ENCODE data around the gene PWWP2B.

PWWP2B gene

DNA sequence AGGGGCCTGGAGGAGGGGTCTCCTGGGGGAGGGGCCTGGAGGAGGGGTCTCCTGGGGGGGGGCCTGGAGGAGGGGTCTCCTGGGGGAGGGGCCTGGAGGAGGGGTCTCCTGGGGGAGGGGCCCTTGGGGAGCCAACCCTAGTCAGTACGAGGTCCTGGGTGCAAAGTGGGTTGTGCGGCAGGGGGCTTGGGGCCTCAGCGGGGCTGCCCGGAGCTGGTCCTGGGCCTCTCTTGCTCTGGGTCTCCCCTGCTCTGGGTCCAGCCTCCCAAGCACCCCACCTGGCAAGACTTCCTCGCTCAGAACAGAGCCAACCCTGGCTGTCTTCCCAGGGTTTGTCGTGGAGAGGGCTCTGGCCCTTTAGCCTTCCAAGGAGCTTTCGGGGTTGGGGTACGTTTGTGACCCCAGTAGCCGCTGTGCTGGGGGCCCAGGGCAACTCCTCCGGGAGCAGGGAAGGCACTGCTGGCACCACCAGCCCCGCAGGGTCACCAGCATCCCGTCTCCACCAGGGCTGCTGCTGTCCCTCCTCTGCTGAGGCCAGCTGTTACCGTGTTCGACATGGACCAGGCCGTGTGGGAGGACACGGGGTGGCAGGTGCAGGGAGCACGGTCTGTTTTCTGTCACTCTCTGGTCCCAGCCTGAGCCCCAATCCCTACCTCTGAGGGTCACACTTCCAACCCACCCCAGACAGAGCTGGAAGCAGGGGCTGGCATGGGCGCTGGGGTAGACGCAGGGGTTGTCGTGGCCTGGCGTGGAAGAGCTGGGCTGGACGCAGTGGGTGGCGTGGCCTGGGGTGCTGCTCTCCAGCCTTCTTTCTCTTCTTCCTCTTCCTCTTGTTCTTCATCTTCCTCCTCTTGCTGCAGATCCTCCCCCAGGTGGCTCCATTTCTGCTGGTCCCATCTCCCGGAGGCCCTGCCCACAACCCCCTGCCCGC is 22.8 kb downstream of the PWWP2B start:
- DNase-seq (ENCODE audit: low read depth in 2 of 2), result no peak

DNA sequence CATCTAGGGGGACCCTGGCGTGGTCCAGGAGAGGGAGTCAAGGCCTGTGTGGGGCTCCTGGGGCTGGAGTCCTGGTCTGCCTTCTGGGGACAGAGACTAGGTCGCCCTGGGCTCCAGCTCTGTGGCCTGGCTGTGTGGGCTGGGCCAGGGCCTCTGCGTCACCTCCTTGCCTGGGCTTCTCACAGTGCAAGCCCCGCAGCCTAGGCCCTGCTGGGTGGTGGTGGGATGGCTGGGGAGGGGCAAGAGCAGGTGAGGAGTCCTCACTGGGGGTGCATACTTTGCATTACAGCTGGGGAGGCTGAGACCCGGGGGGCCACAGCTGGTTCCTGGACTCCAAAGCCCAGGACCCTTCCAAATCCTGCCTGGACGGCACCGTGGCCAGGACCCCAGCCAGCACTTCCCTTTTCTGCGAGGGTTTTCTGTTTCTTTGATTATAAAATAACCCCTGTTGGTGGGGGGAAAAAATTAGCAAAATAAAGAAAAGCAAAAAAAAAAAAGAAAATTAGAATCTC is 23.5 kb downstream of the PWWP2B start:
- no peak for DNase-seq (ENCODE audit: low read depth in 2 of 2)

DNA sequence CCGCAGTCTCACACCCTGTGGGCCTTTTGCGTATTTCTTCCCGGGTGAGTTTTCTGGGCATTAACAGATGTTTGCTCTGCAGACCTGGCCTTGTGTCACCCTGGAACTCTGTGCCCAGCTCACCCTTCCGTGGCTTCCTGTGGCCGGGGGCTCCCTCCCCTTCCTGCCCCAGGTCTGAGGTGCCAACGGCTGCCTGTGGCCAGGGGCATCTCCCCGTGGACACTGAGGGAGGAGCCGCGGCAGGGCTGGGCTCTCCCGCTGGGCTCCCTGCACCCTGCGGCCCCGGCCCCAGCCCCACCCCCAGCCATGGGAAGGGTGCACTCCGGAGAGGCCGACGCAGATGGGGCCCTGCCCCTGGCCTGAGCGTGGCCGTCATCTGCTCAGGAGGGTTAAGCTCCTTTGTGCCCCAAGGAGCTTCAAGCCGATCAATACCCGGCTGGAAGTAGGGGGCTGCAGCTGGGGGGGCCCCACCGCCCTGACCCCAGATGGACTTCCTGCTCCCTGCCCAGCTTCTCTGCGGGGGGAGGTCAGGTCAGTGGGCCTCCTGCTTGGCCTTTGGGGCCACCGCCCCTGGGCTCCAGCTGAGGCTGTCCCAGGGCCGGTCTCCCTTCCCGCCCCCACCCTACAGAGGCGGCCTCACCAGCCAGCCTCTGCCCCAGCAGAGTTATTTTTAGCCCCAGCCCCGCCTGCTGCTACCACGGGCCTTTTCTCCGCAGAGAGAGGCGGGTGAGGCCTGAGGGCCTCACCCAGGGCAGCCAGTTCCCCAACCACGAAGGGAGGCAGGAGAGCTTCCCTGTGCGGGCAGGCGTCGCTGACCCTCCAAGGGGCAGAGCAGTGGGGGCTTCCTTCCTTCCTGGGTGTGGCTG is 24.2 kb downstream of the PWWP2B start:
- DNase-seq (ENCODE audit: low read depth in 2 of 2), result no peak

DNA sequence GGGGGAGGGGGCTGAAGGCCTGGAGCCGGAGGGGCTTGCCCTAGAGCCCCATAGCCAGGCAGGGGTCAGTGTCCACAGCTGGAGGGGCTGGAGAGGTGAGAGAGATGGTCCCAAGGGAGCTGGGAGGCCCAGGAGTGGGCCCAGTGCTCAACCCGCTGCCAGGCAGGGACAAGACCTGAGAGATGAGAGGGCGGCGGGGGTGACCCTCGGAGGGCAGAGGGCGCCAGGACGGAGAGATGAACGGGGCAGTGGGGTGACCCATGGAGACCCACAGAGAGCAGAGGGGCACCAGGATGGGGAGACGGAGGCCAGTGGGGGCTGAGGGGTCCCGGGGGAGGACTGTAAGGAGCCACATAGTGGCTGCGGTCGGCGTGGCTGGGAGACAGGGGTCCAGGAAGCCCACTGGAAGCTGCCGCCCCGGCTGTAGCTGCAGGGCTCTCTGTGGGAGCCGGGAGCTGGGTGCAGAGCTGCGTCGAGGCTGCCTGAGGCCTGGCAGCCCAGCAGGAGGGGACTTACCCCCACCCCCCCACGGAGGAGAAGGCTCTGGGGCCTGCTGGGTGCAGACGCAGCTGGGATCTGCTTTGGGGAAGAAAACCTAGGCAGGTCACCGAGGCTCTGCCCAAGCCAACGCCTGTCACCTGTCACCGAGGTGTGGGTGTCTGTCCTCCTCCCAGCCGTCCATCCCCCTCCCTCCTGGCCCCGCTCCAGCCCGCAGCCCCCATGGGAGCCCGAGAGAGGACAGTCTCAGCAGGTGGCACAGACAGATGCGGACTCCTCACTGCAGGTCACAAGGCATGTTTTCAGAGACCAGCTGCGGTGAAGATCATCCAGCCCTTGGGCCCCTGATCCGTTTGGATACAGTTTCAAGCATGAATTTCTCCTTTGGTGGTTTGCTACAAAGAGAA is 25.1 kb downstream of the PWWP2B start:
- DNase-seq (ENCODE audit: low read depth in 2 of 2), result no peak

GRCh38 chr10:132422903-132423825 is 26.2 kb downstream of the PWWP2B start:
- DNase-seq (ENCODE audit: low read depth in 2 of 2), result no peak

GRCh38 chr10:132423966-132424861 is 27.2 kb downstream of the PWWP2B start:
- no peak for DNase-seq (ENCODE audit: low read depth in 2 of 2)

GRCh38 chr10:132425029-132425756 is 28.2 kb downstream of the PWWP2B start:
- no peak for DNase-seq (ENCODE audit: low read depth in 2 of 2)

GRCh38 chr10:132425757-132426155 is 28.8 kb downstream of the PWWP2B start:
- DNase-seq (ENCODE audit: low read depth in 2 of 2), result no peak

GRCh38 chr10:132427006-132427771 is 30.2 kb downstream of the PWWP2B start:
- no peak for DNase-seq (ENCODE audit: low read depth in 2 of 2)

GRCh38 chr10:132427939-132428367 is 31.0 kb downstream of the PWWP2B start:
- no peak for DNase-seq (ENCODE audit: low read depth in 2 of 2)

- no peak for DNase-seq (ENCODE audit: low read depth in 2 of 2)
Observed at GRCh38 chr10:132428486-132428995, 31.5 kb downstream of the PWWP2B start.

- no peak for DNase-seq (ENCODE audit: low read depth in 2 of 2)
Observed at GRCh38 chr10:132429281-132430230, 32.6 kb downstream of the PWWP2B start.

DNA sequence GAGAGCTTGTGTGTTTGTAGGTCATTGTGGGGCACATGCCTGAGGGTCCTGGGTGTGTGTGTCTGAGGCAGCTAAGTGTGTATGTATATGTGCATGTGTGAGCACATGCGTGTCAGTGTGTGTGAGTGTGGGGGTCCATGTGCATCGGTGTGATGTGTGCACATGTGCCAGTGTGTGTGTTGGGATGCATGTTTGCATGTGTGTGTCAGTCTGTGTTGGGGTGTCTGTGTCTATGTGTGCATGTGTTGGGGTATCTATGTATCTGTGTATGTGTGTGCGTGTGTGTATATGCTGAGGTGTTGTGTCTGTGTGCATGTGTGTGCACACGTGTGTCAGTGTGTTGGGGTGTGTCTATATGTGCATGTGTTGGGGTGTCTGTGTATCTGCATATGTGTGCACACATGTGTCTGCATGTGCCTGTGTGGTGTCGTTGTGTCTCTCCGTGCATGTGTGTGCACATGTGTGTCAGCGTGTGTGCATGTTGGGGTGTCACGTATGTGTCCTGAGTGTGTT is 33.3 kb downstream of the PWWP2B start:
- DNase-seq (ENCODE audit: low read depth in 2 of 2), result no peak

- no peak for DNase-seq (ENCODE audit: low read depth in 2 of 2)
Observed at GRCh38 chr10:132430861-132431271, 33.9 kb downstream of the PWWP2B start.

DNA sequence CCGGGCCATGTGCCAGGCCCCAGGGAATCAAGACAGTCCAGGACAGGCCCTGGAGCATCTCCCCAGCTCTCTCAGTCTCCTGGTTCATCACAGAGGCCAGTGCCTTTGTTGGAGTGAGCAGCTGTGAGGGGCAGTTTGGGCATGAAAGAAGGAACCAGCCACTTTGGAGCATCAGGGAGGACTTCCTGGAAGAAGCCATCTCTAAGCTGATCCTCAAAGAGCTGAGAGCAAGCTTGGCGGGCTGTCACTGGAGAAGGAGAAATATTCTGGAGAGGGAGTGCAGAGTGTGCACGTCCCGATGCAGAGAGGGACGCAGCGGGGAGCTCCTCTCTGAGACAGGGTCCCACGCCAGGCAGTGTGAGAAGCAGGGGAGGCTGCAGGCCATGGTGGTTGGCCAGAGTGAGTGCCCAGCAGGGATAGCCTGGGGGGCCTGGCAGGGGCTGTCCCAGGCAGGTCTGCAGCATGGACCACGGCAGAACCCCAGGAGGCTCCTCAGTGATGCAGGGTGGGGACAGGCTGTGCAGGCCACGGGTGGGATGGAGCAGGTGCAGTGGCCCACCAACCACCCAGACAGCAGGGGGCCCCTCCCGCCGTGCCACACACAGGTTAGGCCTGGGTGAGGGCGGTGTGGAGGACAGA is 34.7 kb downstream of the PWWP2B start:
- no peak for DNase-seq (ENCODE audit: low read depth in 2 of 2)

- DNase-seq (ENCODE audit: low read depth in 2 of 2), result no peak
Observed at GRCh38 chr10:132432176-132432540, 35.2 kb downstream of the PWWP2B start.
